Trophoblast cell (in vitro differentiated cells and primary cell): ENCODE results near the gene LRCOL1.

ENCODE experiments used
- DNase-seq, 2 donors: peaks; one replicate each; pipeline ENCODE4 v3.0.0-alpha.2; 2016
- H2AFZ ChIP-seq: 2 replicates; pipeline ENCODE4 v1.6.1; 2013; ENCODE audit warnings: low read length, moderate library complexity, mild to moderate bottlenecking; ENCODE audit not compliant: insufficient read depth, poor library complexity
- H2AK5ac ChIP-seq: 2 replicates; pipeline ENCODE4 v1.6.1; 2013; ENCODE audit warnings: mild to moderate bottlenecking, low read length
- H2BK120ac ChIP-seq: 2 replicates; pipeline ENCODE4 v1.6.1; 2013; ENCODE audit warnings: low read length, mild to moderate bottlenecking, moderate library complexity; ENCODE audit not compliant: insufficient read depth, poor library complexity
- H2BK12ac ChIP-seq: 2 replicates; pipeline ENCODE4 v1.6.1; 2013; ENCODE audit warnings: mild to moderate bottlenecking, low read length, moderate library complexity
- H2BK5ac ChIP-seq: 2 replicates; pipeline ENCODE4 v1.6.1; 2013; ENCODE audit warnings: low read length, low read depth, moderate library complexity, mild to moderate bottlenecking; ENCODE audit not compliant: poor library complexity
- H3K14ac ChIP-seq: 2 replicates; pipeline ENCODE4 v1.6.1; 2013; ENCODE audit warnings: mild to moderate bottlenecking, low read length
- H3K18ac ChIP-seq: 2 replicates; pipeline ENCODE4 v1.6.1; 2013; ENCODE audit warnings: mild to moderate bottlenecking, low read length
- H3K23ac ChIP-seq: 2 replicates; pipeline ENCODE4 v1.6.1; 2013; ENCODE audit warnings: low read length
- H3K27ac ChIP-seq: 2 replicates; pipeline ENCODE4 v1.5.1; 2013; ENCODE audit warnings: low read depth, mild to moderate bottlenecking, inconsistent platforms, low read length, moderate library complexity
- H3K27me3 ChIP-seq: 2 replicates; pipeline ENCODE4 v1.6.1; 2013; ENCODE audit warnings: inconsistent platforms, mild to moderate bottlenecking, low read length, moderate library complexity; ENCODE audit not compliant: insufficient read depth
- H3K36me3 ChIP-seq, 2 experiments: 1 replicate in 1 of 2; 2 replicates in 1 of 2; pipeline ENCODE4 v1.6.1; 2013; ENCODE audit warnings: low read length in 2 of 2, mild to moderate bottlenecking in 2 of 2, moderate library complexity in 1 of 2; ENCODE audit not compliant: insufficient read depth in 2 of 2, control insufficient read depth in 1 of 2
- H3K4ac ChIP-seq: 2 replicates; pipeline ENCODE4 v1.6.1; 2013; ENCODE audit warnings: low read depth, mild to moderate bottlenecking, low read length, moderate library complexity
- H3K4me1 ChIP-seq, 2 experiments: 1 replicate in 1 of 2; 2 replicates in 1 of 2; pipeline ENCODE4 v1.6.1; 2013; ENCODE audit warnings: low read length in 2 of 2, mild to moderate bottlenecking in 2 of 2, moderate library complexity in 1 of 2; ENCODE audit not compliant: insufficient read depth in 2 of 2, control insufficient read depth in 1 of 2
- H3K4me2 ChIP-seq: 2 replicates; pipeline ENCODE4 v1.6.1; 2013; ENCODE audit warnings: inconsistent platforms, mild to moderate bottlenecking, low read length, moderate library complexity
- H3K4me3 ChIP-seq: 2 replicates; pipeline ENCODE4 v1.5.1; 2013; ENCODE audit warnings: mild to moderate bottlenecking, low read depth, low read length, inconsistent platforms
- H3K79me1 ChIP-seq: one replicate; pipeline ENCODE4 v1.6.1; 2013; ENCODE audit warnings: low read length
- H3K79me2 ChIP-seq: 2 replicates; pipeline ENCODE4 v1.6.1; 2013; ENCODE audit warnings: low read length, mild to moderate bottlenecking; ENCODE audit not compliant: control insufficient read depth, insufficient read depth, poor library complexity
- H3K9ac ChIP-seq: 2 replicates; pipeline ENCODE4 v1.6.1; 2013; ENCODE audit warnings: mild to moderate bottlenecking, low read length
- H3K9me3 ChIP-seq: 2 replicates; pipeline ENCODE4 v1.6.1; 2013; ENCODE audit warnings: low read depth, mild to moderate bottlenecking, control low read depth, inconsistent platforms, low read length; ENCODE audit not compliant: insufficient read depth
- H4K12ac ChIP-seq: 2 replicates; pipeline ENCODE4 v1.6.1; 2013; ENCODE audit warnings: low read depth, mild to moderate bottlenecking, low read length, moderate library complexity
- H4K8ac ChIP-seq: 2 replicates; pipeline ENCODE4 v1.6.1; 2013; ENCODE audit warnings: low read depth, mild to moderate bottlenecking, low read length, moderate library complexity
- H4K91ac ChIP-seq: one replicate; pipeline ENCODE4 v1.6.1; 2013; ENCODE audit warnings: low read depth, mild to moderate bottlenecking, low read length, moderate library complexity
- WGBS: extraction: QIAGEN DNeasy Blood & Tissue Kit; methylation state at CpG from one replicate; pipeline ENCODE4 v1.1.7; 2013; ENCODE audit warnings: missing lambda C conversion rate; ENCODE audit not compliant: insufficient read length, insufficient coverage; ENCODE audit errors: extremely low coverage; 5-methylcytosine and 5-hydroxymethylcytosine counted together

LRCOL1 gene

GRCh38 chr12:132606927-132607326, 3.5 kb downstream of the LRCOL1 start:
- H2BK5ac ChIP-seq: no peak overlapping the region
- no CpG with 5 or more reads among the region's 19 CpGs for WGBS
- no peak overlapping the region for H3K9ac ChIP-seq

GRCh38 chr12:132606466-132606865, 3.9 kb downstream of the LRCOL1 start:
- no CpG with 5 or more reads among the region's 16 CpGs for WGBS
- Histone ChIP-seq H3K79me1 (no peaks in the 10 kb centered on the region), H3K27ac (no peak overlapping the region), H3K9me3 (peaks cover 11% of the 10 kb centered on the region), H2BK12ac (no peak overlapping the region), H3K36me3 (no peaks in the 10 kb centered on the region), H3K27me3 (peaks cover 6% of the 10 kb centered on the region), H3K4ac (no peak overlapping the region), H3K4me1 (peaks cover 10 to 11% of the 10 kb centered on the region in 2 experiments), H3K4me3 (no peak overlapping the region), H4K91ac (no peak overlapping the region), H4K12ac (no peak overlapping the region), H2BK5ac (no peak overlapping the region), H3K18ac (no peak overlapping the region), H3K4me2 (no peak overlapping the region), H3K9ac (no peak overlapping the region), H2AFZ (no peak overlapping the region), H3K79me2 (no peaks in the 10 kb centered on the region), H3K14ac (no peak overlapping the region), H2BK120ac (no peak overlapping the region), H2AK5ac (no peak overlapping the region), H4K8ac (no peak overlapping the region), H3K23ac (no peak overlapping the region)
- DNase-seq: peak in 1 of 2 donors; percentile 45

More at GRCh38 chr12:132606927-132607326, 3.5 kb downstream of the LRCOL1 start:
- H4K8ac ChIP-seq: no peak overlapping the region
- H2BK12ac ChIP-seq: no peak overlapping the region
- peaks cover 15% of the 10 kb centered on the region for H3K9me3 ChIP-seq
- no peak overlapping the region for H3K14ac ChIP-seq
- H3K18ac ChIP-seq: no peak overlapping the region
- no peak overlapping the region for H2BK120ac ChIP-seq
- peaks cover 6% of the 10 kb centered on the region for H3K27me3 ChIP-seq
- H4K91ac ChIP-seq: no peak overlapping the region
- H3K23ac ChIP-seq: no peak overlapping the region
- no peak overlapping the region for H3K27ac ChIP-seq
- no peak overlapping the region for H3K4me3 ChIP-seq
- no peaks in the 10 kb centered on the region for H3K79me1 ChIP-seq
- H3K79me2 ChIP-seq: no peaks in the 10 kb centered on the region
- H4K12ac ChIP-seq: no peak overlapping the region
- H3K36me3 ChIP-seq: no peaks in the 10 kb centered on the region
- H3K4me2 ChIP-seq: no peak overlapping the region
- H3K4me1 ChIP-seq: peaks cover 10 to 11% of the 10 kb centered on the region in 2 experiments
- no peak overlapping the region for H3K4ac ChIP-seq
- no peak overlapping the region for H2AFZ ChIP-seq
- no peak overlapping the region for H2AK5ac ChIP-seq
- DNase-seq: no peak

GRCh38 chr12:132605892-132606291, 4.5 kb downstream of the LRCOL1 start:
- Histone ChIP-seq H4K8ac (no peak overlapping the region), H3K27ac (no peak overlapping the region), H3K23ac (no peak overlapping the region), H2BK5ac (no peak overlapping the region), H3K4ac (no peak overlapping the region), H3K79me2 (no peaks in the 10 kb centered on the region), H3K79me1 (no peaks in the 10 kb centered on the region), H2AK5ac (no peak overlapping the region), H3K36me3 (no peaks in the 10 kb centered on the region), H3K18ac (no peak overlapping the region), H4K91ac (no peak overlapping the region), H3K9ac (no peak overlapping the region), H4K12ac (no peak overlapping the region), H3K27me3 (peaks cover 7% of the 10 kb centered on the region), H3K4me1 (peaks cover 10 to 11% of the 10 kb centered on the region in 2 experiments), H3K9me3 (peaks cover 6% of the 10 kb centered on the region), H3K14ac (no peak overlapping the region), H3K4me2 (no peak overlapping the region), H2BK120ac (no peak overlapping the region), H2BK12ac (no peak overlapping the region), H3K4me3 (peak overlapping the region; percentile 24), H2AFZ (no peak overlapping the region)
- no CpG with 5 or more reads among the region's 18 CpGs for WGBS
- DNase-seq: no peak

GRCh38 chr12:132604668-132605441, 5.5 kb downstream of the LRCOL1 start:
- no peak overlapping the region for H3K14ac ChIP-seq
- no CpG with 5 or more reads among the region's 16 CpGs for WGBS

More at GRCh38 chr12:132604668-132605441, 5.5 kb downstream of the LRCOL1 start:
- no peak overlapping the region for H3K9ac ChIP-seq
- H2BK5ac ChIP-seq: no peak overlapping the region
- H2BK120ac ChIP-seq: no peak overlapping the region
- H3K4me2 ChIP-seq: no peak overlapping the region
- H3K4ac ChIP-seq: no peak overlapping the region
- H4K91ac ChIP-seq: no peak overlapping the region
- peaks cover 10 to 11% of the 10 kb centered on the region in 2 experiments for H3K4me1 ChIP-seq
- H4K8ac ChIP-seq: no peak overlapping the region
- no peaks in the 10 kb centered on the region for H3K79me1 ChIP-seq
- peaks cover 10% of the 10 kb centered on the region for H3K27me3 ChIP-seq
- no peak overlapping the region for H4K12ac ChIP-seq
- peak overlapping the region; percentile 10 for H3K4me3 ChIP-seq
- no peak overlapping the region for H3K18ac ChIP-seq
- no peak for DNase-seq
- no peak overlapping the region for H3K23ac ChIP-seq
- no peak overlapping the region for H2AFZ ChIP-seq
- H2AK5ac ChIP-seq: no peak overlapping the region
- peaks cover 3% of the 10 kb centered on the region for H3K9me3 ChIP-seq
- H3K79me2 ChIP-seq: no peaks in the 10 kb centered on the region
- H3K27ac ChIP-seq: no peak overlapping the region
- no peaks in the 10 kb centered on the region for H3K36me3 ChIP-seq
- no peak overlapping the region for H2BK12ac ChIP-seq
